Activated naive CD4-positive, alpha-beta T cell treated with anti-CD3 and anti-CD28 coated beads for 36 hours (primary cell): Measurements from ENCODE around the gene LMF1. TPM values are rescaled to one million over a fixed set of nuclear protein-coding genes. Genes with fewer than 3 reads are reported as not detected.

Experiments
- CTCF ChIA-PET: fragments of 350-600 bp; sonication (Branson Sonifier 250); formaldehyde crosslinking; loops from one replicate; lab custom pipeline; 2021; ENCODE audit warnings: antibody characterized with exemption; lab: Charles Lee
- DNase-seq: peaks from one replicate; pipeline ENCODE4 v3.0.0-alpha.2; 2020
- H3K27ac Mint-ChIP-seq: one replicate; pipeline ENCODE4 v1.8.0; 2021; ENCODE audit warnings: mild to moderate bottlenecking, mixed read lengths
- H3K27me3 Mint-ChIP-seq: one replicate; pipeline ENCODE4 v1.8.0; 2021; ENCODE audit warnings: low read depth, mixed read lengths
- H3K36me3 Mint-ChIP-seq: one replicate; pipeline ENCODE4 v1.8.0; 2021; ENCODE audit warnings: low read depth, mixed read lengths
- H3K4me1 Mint-ChIP-seq: one replicate; pipeline ENCODE4 v1.8.0; 2021; ENCODE audit warnings: low read depth, mixed read lengths
- H3K4me3 Mint-ChIP-seq: one replicate; pipeline ENCODE4 v1.8.0; 2021; ENCODE audit warnings: mild to moderate bottlenecking, moderate library complexity, mixed read lengths
- H3K9me3 Mint-ChIP-seq: one replicate; pipeline ENCODE4 v1.8.0; 2021; ENCODE audit warnings: mixed read lengths
- intact Hi-C: fragments of 100-400 bp; cut with micrococcal nuclease; formaldehyde crosslinking; loops from one replicate; pipeline ENCODE4 v1.15.1; 2023
- total RNA-seq, 2 experiments: library from RNA; stranded (reverse); gene quantifications; one replicate each; pipeline ENCODE4 v1.2.3, GENCODE V29; 2021

The LMF1 gene
- total RNA-seq, 2 experiments from 2014 or later = 11.5 to 12.3 TPM

GRCh38 chr16:1010251-1010650 is 39.5 kb upstream of the LMF1 start:
- DNase-seq = no peak
- intact Hi-C loops = no loop called here
- Mint-ChIP-seq H3K36me3 (no peaks in the 10 kb centered on the region), H3K9me3 (no peaks in the 10 kb centered on the region), H3K27me3 (no peaks in the 10 kb centered on the region), H3K4me1 (peaks cover 13% of the 10 kb centered on the region), H3K27ac (no peak overlapping the region), H3K4me3 (no peak overlapping the region)
- CTCF ChIA-PET = no interaction called here

GRCh38 chr16:1009358-1010150 is 38.8 kb upstream of the LMF1 start:
- no peak for DNase-seq
- no peaks in the 10 kb centered on the region for H3K27me3 Mint-ChIP-seq
- intact Hi-C loops = no loop called here
- H3K4me1 Mint-ChIP-seq = peaks cover 16% of the 10 kb centered on the region
- H3K9me3 Mint-ChIP-seq = no peaks in the 10 kb centered on the region
- no peaks in the 10 kb centered on the region for H3K36me3 Mint-ChIP-seq
- CTCF ChIA-PET = no interaction called here
- H3K4me3 Mint-ChIP-seq = no peak overlapping the region
- H3K27ac Mint-ChIP-seq = no peak overlapping the region

- Mint-ChIP-seq H3K4me3 (no peak overlapping the region), H3K27me3 (no peaks in the 10 kb centered on the region), H3K4me1 (peaks cover 31% of the 10 kb centered on the region), H3K36me3 (no peaks in the 10 kb centered on the region), H3K9me3 (no peaks in the 10 kb centered on the region), H3K27ac (no peak overlapping the region)
- CTCF ChIA-PET = no interaction called here
- no peak for DNase-seq
- intact Hi-C loops = no loop called here
These were observed 37.3 kb upstream of the LMF1 start for GRCh38 chr16:1008085-1008484.

- no peak for DNase-seq
- Mint-ChIP-seq H3K27me3 (no peaks in the 10 kb centered on the region), H3K9me3 (no peaks in the 10 kb centered on the region), H3K4me1 (peaks cover 38% of the 10 kb centered on the region), H3K27ac (no peak overlapping the region), H3K4me3 (no peak overlapping the region), H3K36me3 (no peaks in the 10 kb centered on the region)
- CTCF ChIA-PET = no interaction called here
- intact Hi-C loops = no loop called here
These were observed 36.6 kb upstream of the LMF1 start for GRCh38 chr16:1007284-1007850.

GRCh38 chr16:1006781-1007180 is 36.0 kb upstream of the LMF1 start:
- H3K4me3 Mint-ChIP-seq = no peak overlapping the region

GRCh38 chr16:1005286-1005685 is 34.5 kb upstream of the LMF1 start:
- peak overlapping the region; percentile 15 for H3K27ac Mint-ChIP-seq
- H3K4me3 Mint-ChIP-seq = no peak overlapping the region
- peaks cover 1% of the 10 kb centered on the region for H3K9me3 Mint-ChIP-seq
- intact Hi-C loops = loop anchor here (2.0 kb wide), 2 partner anchors 24 to 40 kb away; partner anchors contain the start of gene SOX8
- CTCF ChIA-PET = interaction anchor here (1.7 kb wide), 1 partner anchor 41 kb away, joined by 4 read pairs; no protein-coding TSS in a partner anchor
- H3K4me1 Mint-ChIP-seq = peaks cover 43% of the 10 kb centered on the region
- H3K27me3 Mint-ChIP-seq = no peaks in the 10 kb centered on the region
- no peak for DNase-seq
- H3K36me3 Mint-ChIP-seq = no peaks in the 10 kb centered on the region

More at GRCh38 chr16:1006781-1007180, 36.0 kb upstream of the LMF1 start:
- Mint-ChIP-seq H3K27me3 (no peaks in the 10 kb centered on the region), H3K9me3 (no peaks in the 10 kb centered on the region), H3K27ac (no peak overlapping the region), H3K4me1 (peaks cover 42% of the 10 kb centered on the region), H3K36me3 (no peaks in the 10 kb centered on the region)
- DNase-seq = no peak
- CTCF ChIA-PET = no interaction called here
- intact Hi-C loops = no loop called here

- H3K36me3 Mint-ChIP-seq = no peaks in the 10 kb centered on the region
- peaks cover 1% of the 10 kb centered on the region for H3K9me3 Mint-ChIP-seq
- peak; percentile 80 for DNase-seq
- H3K27me3 Mint-ChIP-seq = no peaks in the 10 kb centered on the region
- CTCF ChIA-PET = no interaction called here
- peak overlapping the region; percentile 50 for H3K4me3 Mint-ChIP-seq
- intact Hi-C loops = loop anchor here (2.0 to 5.0 kb wide), 3 partner anchors 23 to 476 kb away; partner anchors contain the start of genes CAPN15 and SOX8
- H3K4me1 Mint-ChIP-seq = peaks cover 52% of the 10 kb centered on the region
- H3K27ac Mint-ChIP-seq = peak overlapping the region; percentile 74
These were observed 32.9 kb upstream of the LMF1 start for GRCh38 chr16:1003391-1004347.

GRCh38 chr16:1002399-1003166 is 31.8 kb upstream of the LMF1 start:
- CTCF ChIA-PET = no interaction called here
- Mint-ChIP-seq H3K36me3 (no peaks in the 10 kb centered on the region), H3K27ac (peak overlapping the region; percentile 72), H3K27me3 (no peaks in the 10 kb centered on the region), H3K9me3 (peaks cover 1% of the 10 kb centered on the region), H3K4me3 (no peak overlapping the region), H3K4me1 (peaks cover 63% of the 10 kb centered on the region)
- peak; percentile 94 for DNase-seq
- intact Hi-C loops = loop anchor here (5.0 kb wide), 1 partner anchor 475 kb away; the partner anchor contains the start of gene CAPN15

GRCh38 chr16:1001096-1001495 is 30.3 kb upstream of the LMF1 start:
- peak overlapping the region; percentile 56 for H3K27ac Mint-ChIP-seq
- no peak overlapping the region for H3K4me3 Mint-ChIP-seq
- DNase-seq = no peak
- intact Hi-C loops = loop anchor here (5.0 kb wide), 1 partner anchor 474 kb away; the partner anchor contains the start of gene CAPN15
- CTCF ChIA-PET = no interaction called here
- peaks cover 70% of the 10 kb centered on the region for H3K4me1 Mint-ChIP-seq
- no peaks in the 10 kb centered on the region for H3K36me3 Mint-ChIP-seq
- H3K9me3 Mint-ChIP-seq = peaks cover 1% of the 10 kb centered on the region
- H3K27me3 Mint-ChIP-seq = no peaks in the 10 kb centered on the region

- H3K27me3 Mint-ChIP-seq = no peaks in the 10 kb centered on the region
- CTCF ChIA-PET = no interaction called here
- H3K4me3 Mint-ChIP-seq = no peak overlapping the region
- H3K9me3 Mint-ChIP-seq = peaks cover 1% of the 10 kb centered on the region
- no peak overlapping the region for H3K27ac Mint-ChIP-seq
- no peak for DNase-seq
- H3K36me3 Mint-ChIP-seq = no peaks in the 10 kb centered on the region
- H3K4me1 Mint-ChIP-seq = peaks cover 69% of the 10 kb centered on the region
- intact Hi-C loops = loop anchor here (5.0 kb wide), 1 partner anchor 473 kb away; the partner anchor contains the start of gene CAPN15
These were observed 29.8 kb upstream of the LMF1 start for GRCh38 chr16:1000608-1001007.

GRCh38 chr16:999677-1000076 is 28.9 kb upstream of the LMF1 start:
- no peaks in the 10 kb centered on the region for H3K27me3 Mint-ChIP-seq

More at GRCh38 chr16:999677-1000076, 28.9 kb upstream of the LMF1 start:
- Mint-ChIP-seq H3K4me3 (no peak overlapping the region), H3K36me3 (no peaks in the 10 kb centered on the region), H3K4me1 (peaks cover 63% of the 10 kb centered on the region), H3K27ac (no peak overlapping the region), H3K9me3 (peaks cover 1% of the 10 kb centered on the region)
- intact Hi-C loops = loop anchor here (5.0 kb wide), 1 partner anchor 472 kb away; the partner anchor contains the start of gene CAPN15
- CTCF ChIA-PET = no interaction called here
- no peak for DNase-seq
